GM10248 (cell line): ENCODE results near the gene ZIC1.

ENCODE experiments used
- CTCF ChIA-PET: fragments of 300-600 bp; sonication (Branson Sonifier 250); formaldehyde crosslinking; extraction: SDS; loops from one replicate; lab custom pipeline; 2021; ENCODE audit warnings: antibody characterized with exemption; lab: Yijun Ruan, JAX
- POLR2A ChIA-PET: fragments of 350-650 bp; sonication (Branson Sonifier 250); formaldehyde crosslinking; extraction: SDS; loops from one replicate; lab custom pipeline; 2020; ENCODE audit warnings: antibody characterized with exemption; lab: Yijun Ruan, JAX
- DNase-seq: peaks from one replicate; pipeline ENCODE4 v3.0.0; 2012; ENCODE audit errors: extremely low spot score
- TF ChIP-seq, protein P1 (sequence below): IDR thresholded peaks from 2 replicates; pipeline ENCODE4 v1.5.1; 2012; ENCODE audit warnings: mild to moderate bottlenecking, low read depth; ENCODE audit errors: extremely low read depth, missing control alignments, control extremely low read depth

ZIC1 gene

DNA sequence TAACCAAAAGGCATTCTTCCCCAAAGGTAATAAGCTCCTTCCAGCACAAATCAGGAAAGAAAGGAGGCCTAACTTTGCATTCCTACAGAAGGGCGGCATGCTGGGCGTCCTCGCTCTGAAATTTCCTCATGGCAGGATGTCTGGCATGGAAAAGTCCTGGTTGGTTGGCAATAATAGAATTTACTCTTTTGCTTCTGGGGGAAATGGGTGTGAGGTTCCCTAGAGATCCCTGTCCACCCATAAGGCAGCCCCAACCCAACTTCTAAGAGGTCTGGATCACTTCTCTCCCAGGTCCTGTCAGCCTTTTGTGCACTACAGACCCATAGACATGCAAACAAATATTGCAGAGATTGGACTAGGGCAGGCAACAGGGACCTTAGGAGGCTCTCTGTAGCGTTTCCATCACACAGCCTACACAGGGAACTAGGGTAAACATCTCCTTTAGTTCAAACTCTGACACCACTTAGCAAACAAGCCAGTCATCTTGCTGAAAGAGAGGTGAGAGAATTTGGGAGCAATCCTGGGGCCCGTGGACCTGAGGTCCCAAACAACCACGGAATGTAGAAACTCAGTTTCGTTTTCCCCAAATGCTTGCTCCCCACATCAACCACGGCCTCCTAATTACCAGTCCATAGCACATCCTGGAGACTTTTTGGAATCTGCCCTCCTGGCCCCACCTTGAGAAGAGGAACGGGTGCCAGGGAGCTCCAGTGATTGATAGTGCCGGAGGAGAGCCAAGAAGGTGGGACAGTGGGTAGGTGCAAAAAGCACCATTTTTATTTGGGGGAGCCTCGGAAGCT, 5.0 kb upstream of the ZIC1 start:
- ChIA-PET POLR2A (no interaction called here), CTCF (no interaction called here)
- DNase-seq = no peak
- TF ChIP-seq, protein P1, sequence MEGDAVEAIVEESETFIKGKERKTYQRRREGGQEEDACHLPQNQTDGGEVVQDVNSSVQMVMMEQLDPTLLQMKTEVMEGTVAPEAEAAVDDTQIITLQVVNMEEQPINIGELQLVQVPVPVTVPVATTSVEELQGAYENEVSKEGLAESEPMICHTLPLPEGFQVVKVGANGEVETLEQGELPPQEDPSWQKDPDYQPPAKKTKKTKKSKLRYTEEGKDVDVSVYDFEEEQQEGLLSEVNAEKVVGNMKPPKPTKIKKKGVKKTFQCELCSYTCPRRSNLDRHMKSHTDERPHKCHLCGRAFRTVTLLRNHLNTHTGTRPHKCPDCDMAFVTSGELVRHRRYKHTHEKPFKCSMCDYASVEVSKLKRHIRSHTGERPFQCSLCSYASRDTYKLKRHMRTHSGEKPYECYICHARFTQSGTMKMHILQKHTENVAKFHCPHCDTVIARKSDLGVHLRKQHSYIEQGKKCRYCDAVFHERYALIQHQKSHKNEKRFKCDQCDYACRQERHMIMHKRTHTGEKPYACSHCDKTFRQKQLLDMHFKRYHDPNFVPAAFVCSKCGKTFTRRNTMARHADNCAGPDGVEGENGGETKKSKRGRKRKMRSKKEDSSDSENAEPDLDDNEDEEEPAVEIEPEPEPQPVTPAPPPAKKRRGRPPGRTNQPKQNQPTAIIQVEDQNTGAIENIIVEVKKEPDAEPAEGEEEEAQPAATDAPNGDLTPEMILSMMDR = no peak

DNA sequence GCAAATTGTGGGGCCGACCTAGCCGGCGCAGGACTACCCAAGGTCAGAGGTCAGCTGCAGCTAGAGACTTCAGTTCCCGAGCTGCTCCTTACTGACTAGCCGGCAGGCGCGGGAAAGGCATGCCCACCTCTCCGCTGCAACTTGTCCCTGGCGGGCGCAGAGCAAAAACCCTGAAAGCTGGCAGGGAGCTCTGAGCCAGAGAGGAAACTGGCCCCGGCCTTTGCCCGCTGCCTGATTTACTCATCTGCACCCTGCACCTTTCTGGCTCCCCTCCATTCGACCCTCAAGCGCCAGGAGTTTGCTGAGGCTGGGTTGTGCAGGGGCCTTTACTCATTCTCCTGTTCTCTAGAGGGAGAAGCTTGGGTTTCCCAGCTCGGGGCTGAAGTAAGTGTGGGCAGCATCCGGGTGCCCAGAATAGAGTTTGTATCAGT, 4.3 kb upstream of the ZIC1 start:
- no peak for DNase-seq
- ChIA-PET CTCF (interaction anchor here (1.0 kb wide), 1 partner anchor 11 kb away, joined by 4 read pairs; no protein-coding TSS in a partner anchor), POLR2A (no interaction called here)
- TF ChIP-seq, protein P1 = no peak

DNA sequence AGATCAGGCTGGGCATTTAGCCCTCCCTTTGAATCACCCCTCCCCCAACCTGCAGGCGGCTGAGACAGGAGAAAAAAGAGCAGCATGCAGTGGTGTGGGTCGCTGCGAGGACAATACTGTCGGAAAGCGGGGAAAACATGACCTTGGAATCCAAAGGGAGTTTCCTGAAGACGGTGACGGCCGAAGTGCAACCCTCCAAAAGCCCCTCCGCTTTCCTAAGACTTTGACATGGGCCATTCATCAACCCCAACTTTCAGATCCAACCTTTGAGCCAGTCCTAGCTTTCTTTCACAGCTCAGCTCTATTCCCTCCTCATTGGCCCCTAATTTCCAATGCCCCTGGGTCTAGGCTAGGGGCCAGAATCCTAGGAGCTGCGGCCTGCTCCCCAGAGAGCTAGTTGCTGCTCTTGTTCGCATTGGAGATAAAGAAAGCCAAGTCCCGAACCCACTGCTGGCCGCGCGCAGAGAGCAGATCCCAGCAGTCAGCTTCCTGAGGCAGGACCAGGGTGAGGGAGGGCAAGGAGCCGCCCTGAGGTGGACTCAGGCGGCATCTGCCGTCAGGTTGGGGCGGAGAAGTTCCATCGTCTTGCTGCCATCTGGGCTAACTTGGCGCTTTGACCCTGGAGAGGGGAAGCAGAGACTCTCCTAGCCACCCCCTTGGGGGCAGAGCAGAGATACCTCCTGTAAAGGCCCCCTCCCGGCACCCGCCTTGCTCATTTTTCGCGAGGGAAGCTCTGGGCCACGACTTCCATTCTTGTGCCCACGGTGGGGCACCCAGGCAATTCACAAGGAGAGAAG, 3.7 kb upstream of the ZIC1 start:
- DNase-seq = no peak
- TF ChIP-seq, protein P1 = no peak
- ChIA-PET CTCF (interaction anchor here (1.0 kb wide), 1 partner anchor 12 kb away, joined by 4 read pairs; no protein-coding TSS in a partner anchor), POLR2A (no interaction called here)

DNA sequence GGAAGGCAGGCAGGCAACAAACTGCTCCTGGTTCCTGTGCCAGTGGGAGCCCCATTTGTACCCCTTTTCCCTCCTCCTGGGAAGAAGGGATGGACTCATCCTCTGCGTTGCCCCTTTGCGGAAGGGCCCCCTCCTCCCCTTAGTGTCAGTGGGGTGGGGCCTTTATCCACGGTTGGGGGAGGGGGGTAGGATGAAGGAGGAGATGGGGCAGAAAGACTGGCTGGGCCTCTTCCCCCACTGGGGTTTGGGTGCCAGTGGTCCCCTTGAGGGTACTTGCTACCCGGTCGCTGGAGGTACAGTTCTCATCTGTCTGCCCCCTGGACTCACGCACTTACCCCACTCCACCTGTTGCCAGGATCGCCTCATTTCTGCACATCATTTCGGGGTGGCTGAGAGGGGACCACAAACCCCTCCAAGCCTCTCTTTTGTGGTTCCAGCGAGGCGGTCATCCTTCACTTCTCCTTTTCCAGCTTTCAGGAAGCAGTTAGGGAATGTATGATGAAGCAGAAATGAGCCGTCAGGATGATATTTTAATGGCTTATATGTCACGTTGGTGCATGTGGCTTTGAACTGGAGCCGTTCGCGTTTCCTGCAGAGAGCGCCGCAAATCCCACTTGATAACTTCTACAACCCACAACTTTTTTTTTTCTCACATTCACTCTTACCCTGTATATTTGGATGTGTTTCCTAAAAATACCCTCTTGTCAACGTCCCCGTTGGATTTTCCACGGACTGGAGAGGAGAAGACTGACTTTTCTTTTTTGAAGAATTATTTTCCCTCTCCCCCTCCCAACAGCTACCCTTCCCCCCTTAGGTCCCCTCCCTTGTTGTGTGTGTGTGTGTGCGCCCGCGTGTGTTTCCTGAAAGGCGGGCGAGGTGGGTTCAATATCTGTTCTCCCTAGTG, 2.9 kb upstream of the ZIC1 start, which contains the start of gene ZIC4:
Gene ZIC4, minus strand, starts transcription at position 516 of the 904 bp plus-strand sequence. CDS start 3,746 bp downstream, outside the sequence.
- ChIA-PET CTCF (interaction anchor here (1.0 kb wide), 1 partner anchor 12 kb away, joined by 4 read pairs; no protein-coding TSS in a partner anchor), POLR2A (no interaction called here)
- TF ChIP-seq, protein P1 = no peak
- no peak for DNase-seq

DNA sequence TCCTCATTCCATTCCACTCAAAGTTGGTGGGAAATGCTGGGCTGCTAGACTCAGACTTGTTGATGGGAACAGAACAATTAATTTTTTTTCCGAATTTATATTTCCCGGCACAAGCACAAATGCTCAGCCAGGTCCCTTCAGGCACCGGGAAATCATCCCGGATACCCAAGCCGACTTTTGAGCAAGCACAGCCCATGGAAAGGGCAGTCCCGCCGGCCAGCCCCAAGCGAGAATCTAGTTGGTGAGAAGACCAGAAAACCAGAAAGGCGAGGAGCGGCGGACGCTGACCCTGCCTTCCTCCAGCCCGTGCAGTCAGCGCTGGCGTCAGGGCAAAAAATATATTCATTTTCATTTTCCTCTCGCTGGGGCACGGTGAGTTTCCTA, 2.1 kb upstream of the ZIC1 start:
- DNase-seq = no peak
- ChIA-PET CTCF (no interaction called here), POLR2A (no interaction called here)
- TF ChIP-seq, protein P1 = no peak
